ENCODE results near the gene HMGB3.
A peak's percentile ranks its signal among the peaks of the same experiment; 100 is the strongest.
"Not testable (repeated sequence)": the region's sequence is repeated elsewhere in the genome, so short reads cannot be mapped to it uniquely, and the experiment has no call there.

HMGB3 gene

DNA sequence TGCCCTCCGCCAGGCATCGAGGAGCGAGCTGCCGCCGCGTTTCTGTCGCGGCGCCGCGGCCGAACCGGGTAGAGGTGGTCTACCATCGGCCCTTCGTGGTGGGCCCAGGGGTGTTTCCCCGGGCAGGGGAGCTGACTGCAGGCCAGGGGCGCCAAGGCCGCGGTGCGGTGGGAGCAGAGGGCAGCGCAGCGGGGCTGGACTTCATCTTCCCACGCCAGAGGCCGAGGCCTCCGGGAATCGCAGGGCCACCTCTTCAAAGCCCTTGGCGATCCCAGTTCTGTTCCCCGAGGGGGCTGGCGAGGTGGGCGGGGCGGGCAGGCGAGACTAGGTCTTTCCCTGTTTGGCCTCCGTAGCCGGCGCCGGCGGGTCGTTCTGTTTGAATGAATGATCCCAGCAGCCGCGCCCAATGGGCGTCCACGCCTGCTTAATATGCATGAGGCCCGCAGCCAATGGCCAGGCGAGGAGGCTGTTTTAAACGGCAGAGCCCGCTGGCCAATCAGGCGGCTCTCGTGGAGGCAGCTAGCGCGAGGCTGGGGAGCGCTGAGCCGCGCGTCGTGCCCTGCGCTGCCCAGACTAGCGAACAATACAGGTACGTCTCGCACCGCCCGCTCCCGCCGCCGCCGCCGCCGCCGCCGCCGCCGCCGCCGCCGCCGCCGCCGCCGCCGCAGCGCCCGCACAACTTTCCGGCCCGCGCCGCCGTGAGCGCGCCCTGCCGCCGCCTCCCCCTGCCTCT lies at the start of gene HMGB3:
Gene HMGB3 (plus strand): TSS at position 548 of the 733 bp plus-strand sequence. CDS start 2,265 bp downstream, outside the sequence.
- peak; percentile 82 to 89 for DNase-seq

DNA sequence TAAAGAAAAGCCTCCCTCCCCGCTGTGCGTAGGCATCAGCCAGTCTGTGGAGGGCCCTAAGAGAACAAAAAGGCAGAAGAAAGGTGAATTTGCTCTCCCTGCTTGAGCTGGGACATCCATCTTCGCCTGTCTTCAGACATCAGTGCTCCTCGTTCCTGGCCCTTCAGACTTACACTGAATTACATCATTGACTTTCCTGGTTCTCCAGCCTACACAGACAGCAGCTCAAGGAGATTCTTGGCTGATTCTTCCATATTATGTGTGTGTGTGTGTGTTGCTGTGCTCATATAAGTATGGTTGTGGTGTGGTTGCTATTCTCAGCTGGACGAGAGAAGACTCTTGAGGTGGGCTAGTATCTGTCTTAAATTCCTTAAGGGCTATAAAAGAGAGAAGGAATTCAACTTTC lies 49.2 kb upstream of the HMGB3 start:
- DNase-seq = no peak

DNA sequence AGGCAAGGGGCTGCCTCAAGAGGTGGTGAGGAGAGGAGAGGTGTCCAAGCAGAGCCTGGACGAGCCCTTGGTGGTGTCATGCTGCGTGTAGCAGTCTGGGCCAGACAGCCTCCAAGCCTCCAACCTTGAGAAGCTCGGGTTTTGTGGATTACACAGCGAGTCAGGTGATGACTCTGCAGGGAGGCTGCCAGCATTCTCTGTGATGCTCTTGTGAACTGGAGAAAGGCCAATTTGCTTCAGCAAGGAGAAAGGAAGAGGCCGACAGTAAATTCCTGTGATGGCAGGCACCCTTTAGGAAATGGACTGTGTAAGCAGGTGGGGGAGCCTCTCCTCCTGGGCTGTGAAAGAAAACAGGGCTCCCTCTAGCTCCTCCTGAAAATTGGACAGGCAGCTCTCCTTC lies 48.7 kb upstream of the HMGB3 start:
- DNase-seq = no peak

DNA sequence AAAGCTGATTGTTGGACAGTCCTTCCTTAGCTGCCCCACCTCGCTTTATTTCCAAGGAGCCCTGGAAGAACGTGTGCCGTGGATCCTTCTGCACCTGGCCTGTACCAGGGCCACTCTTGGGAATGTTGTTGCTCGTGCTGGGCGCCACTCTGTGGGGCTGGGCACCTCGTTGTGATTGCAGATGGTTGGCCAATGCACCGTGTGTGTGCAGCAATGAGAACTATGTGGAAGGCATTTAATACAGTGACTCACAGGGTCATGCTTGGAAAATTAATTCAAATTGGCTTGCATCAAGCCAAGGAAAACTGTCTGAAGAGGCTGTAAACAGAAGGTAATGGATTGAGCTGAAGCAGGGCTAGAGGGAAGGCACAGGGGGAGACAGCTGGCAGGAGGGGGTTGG lies 47.7 kb upstream of the HMGB3 start:
- no peak for DNase-seq

DNA sequence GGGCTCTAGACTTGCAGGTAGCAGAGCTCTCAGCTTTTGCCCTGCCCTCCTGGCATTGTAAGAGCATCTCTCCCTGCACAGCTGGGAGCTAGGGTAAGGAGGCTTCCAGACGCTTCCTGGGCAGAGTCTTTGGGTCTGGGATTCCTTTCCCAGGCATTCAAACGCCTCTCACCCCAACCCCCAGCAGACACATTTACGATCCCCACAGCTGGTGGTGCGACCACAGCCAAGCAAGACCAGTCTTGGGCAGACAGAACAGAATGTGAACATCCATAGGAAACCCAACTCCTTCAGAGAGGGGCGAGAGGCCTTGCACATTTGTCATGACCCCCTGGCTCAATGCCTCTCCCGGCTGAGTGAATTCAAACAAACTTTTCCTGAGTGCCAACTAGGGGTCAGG lies 46.6 kb upstream of the HMGB3 start:
- no peak for DNase-seq

DNA sequence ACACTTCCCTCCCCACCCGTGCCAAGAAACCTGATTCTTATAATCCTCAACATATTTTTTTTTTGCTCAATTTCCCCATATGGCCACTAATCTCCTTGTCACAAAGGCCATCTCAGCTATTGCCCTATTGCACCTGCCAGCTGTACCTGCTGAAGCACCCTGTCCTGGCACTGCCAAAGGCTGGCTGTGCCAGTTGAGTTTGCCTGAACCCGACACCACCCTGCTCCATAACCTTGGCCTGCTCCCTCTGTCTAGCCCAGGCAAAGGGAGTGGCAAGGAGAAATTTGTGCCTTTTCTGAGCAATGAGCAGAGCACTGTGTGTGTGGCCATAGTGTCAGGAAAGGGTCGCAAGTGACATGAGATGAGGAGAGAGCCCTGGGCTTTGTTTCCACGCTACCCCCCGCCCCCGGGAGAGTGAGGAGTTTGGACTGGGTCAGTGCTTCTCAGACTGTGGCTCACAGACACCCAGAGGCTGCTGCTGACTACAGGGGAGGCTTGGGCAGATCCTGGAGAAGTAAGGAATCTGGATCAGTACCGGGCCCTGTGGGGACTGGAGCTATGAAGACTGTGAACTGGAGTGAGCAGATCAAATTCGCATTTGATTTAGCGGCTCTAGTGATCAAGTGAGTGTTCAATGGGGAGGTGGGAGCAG lies 42.2 kb upstream of the HMGB3 start:
- DNase-seq = no peak

DNA sequence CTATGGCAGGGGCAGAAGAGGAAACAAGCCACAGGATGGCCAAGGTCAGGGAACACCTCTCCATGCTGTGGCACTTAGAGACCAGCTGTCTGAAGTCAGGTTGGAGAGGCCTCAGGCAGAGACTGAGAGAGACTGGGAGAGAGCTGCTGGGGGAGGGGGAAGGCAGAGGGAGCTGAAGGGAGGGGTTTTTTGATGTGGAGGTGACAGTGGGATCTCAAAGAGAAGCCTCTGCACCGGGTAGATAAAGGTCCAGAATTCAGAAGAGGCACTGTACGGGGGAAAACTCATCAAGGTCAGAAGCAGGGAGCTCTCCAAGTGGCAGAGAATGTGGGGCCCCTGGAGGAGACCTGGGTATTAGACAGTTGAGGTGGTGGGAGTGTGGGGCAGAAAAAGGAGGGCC lies 41.6 kb upstream of the HMGB3 start:
- no peak for DNase-seq

DNA sequence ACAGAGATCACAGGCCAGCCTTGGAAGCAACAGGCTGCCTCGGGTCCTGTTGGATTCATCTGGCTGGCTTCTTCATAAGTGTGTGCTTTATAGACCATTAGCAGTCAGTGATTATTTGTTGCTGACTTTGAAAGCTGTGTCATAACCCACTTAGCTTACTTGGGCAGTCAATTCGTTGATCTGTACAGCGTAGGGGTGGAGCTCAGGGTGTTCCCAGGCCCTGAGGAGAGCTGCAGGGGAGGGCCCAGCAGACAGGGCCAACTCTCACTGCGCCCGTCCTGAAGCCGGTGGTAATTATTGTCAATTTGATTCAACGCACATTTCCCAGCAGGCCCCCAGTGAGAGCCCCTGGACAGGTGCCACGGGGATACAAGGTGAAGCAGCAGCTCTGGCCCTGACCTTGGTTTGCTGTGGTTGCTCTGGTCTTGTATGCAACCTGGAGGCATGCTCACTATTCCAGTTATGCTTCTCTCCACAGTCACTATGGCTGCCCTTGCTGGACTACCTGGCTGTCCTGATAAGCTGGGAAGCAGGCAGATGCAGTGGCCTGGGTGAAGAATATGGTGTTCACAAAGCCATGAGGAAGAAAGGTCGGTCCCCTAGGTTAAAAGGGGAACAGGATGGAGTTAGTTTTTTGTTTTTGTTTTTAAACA lies 40.1 kb upstream of the HMGB3 start:
- DNase-seq = peak in 1 of 2 experiments; percentile 20

DNA sequence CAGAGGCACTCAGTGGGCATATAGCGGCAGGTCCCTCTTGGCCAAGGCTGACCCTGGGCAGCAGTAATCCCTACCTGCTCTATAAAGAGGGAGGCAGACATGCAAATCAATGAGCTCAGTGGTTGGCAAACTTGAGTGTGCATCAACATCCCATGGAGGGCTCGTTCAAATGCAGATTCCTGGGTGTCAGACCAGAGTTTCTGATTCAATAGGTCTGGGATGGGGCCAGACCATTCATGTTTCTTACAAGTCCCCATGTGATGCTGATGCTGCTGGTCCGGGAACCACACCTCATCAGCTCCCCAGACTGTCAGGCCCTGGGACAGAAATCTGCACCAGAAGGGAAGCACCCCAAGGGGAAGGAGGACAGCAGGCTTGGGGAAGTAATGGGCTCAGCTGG lies 38.9 kb upstream of the HMGB3 start:
- no peak for DNase-seq

DNA sequence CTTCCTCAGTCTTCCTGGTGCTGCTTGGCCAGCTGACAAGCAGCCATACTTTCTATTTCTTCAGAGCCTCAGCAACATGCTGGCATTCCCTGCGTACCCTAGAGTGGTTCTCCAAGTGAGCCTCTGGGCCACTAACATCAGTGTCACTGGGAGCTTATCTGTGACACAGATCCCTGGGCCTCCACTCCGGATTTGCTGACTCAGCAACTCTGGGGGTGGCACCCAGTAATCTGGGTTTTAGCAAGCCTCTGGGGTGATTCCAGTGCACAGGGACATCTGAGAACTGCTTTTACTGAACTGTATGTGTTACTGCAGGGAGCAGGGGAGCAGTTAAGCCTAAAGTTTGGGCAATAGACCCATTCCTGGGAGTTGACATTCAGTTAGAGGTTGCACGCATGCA lies 28.2 kb upstream of the HMGB3 start:
- no peak for DNase-seq

DNA sequence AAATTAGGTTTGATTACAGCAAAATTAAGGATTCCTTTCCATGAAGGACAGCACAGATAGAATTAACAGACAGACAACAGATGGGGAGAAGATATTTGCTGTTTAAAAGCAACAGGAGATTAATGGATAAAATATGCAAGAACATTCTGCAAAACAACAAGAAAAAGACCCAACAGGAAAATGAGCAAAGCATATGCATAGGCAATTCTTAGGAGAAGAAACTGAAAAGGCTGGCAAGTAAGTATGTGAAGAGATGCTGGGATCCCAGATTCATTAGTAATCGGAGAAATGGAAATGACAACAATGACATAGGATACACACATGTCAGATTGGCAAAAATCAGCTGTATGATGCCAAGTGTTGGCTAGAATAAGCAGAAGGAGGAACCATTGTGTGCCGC lies 27.5 kb upstream of the HMGB3 start:
- no peak for DNase-seq

DNA sequence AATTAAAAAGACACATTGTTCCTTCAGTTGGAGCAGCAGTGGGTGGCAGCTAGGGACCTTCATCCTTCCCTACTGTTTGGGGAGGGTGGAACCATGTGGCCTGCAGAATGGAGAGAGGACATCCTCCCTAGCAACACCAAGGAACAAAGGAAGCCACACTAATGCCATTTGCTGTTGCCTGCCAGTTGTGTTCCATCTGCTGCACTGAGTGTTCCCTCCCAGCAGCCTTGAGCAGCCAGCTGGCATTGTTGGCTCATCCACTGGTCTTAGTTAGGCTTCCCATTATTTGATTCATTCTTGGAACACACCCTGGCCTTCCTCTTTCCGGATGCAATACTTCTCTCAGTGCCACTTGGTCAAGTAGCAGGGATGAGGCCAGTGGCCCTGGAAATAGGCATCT lies 25.0 kb upstream of the HMGB3 start:
- DNase-seq = no peak

DNA sequence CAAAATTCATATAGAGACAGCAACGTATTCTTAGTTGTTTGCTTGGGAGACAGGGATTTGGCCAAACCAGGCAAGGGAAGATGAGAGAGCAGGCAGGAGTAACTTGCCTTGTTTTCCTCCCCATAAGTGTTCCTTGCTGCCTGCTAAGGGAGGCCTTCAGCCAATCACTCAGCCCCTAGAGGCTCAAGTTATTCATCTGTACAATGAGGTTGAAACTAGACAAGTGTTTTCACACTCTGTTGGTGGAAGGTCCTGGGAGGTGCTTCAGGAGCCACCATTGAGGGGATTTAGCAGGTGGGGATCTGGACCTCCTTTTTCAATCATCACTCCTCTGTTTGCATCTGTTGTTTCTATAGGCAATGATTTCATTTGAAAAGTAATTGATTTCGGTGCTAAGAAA lies 23.6 kb upstream of the HMGB3 start:
- no peak for DNase-seq

DNA sequence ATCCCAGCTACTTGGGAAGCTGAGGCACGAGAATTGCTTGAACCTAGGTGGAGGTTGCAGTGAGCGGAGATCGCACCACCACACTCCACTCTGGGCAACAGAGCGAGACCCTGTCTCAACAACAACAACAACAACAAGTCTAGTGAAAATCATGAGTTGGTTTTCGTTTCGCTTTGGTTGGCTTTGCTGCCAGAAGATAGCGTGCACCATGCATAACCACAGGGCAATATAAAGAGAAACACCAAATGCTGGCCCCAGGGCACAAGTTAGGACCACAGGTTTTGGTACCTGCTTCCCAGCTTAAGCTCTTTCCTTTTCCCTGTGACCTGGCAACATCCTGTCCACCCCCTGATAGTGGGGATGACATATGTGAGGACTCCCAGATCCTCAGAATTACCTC lies 21.5 kb upstream of the HMGB3 start:
- DNase-seq = no peak

DNA sequence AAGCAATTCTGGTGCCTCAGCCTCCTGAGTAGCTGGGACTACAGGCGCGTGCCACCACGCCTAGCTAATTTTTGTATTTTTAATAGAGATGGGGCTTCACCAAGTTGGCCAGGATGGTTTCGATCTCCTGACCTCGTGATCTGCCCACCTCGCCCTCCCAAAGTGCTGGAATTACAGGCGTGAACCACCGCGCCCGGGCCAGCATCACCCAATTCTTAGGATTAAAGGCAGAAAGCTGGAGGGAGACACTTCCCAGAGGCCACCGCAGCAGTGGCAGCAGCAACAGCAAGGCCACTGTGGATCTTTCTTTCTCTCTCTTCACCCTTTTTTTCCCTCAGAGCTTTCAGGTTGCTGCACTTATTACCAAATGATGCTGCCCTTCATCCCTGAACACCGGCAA lies 18.7 kb upstream of the HMGB3 start:
- DNase-seq = not testable (repeated sequence)

DNA sequence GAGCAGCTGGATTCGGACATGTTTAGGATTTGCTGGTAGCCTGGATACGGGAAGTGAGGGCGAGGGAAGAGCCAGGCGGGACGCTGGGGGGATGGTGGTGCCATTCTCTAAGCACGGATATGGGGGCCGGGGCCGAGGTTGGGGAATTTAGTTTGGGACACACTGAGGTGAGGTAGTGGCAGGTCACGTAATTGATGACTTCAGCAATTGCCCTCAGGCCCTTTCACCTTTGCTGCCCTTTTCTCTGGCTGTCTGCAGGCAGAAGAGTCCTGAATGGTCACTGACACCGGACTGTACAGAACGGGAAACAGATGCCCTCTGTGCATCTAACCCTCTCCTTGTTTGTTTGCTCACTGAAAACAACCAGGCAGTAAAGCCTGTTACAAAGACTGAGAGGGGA lies 16.9 kb upstream of the HMGB3 start:
- DNase-seq = no peak

DNA sequence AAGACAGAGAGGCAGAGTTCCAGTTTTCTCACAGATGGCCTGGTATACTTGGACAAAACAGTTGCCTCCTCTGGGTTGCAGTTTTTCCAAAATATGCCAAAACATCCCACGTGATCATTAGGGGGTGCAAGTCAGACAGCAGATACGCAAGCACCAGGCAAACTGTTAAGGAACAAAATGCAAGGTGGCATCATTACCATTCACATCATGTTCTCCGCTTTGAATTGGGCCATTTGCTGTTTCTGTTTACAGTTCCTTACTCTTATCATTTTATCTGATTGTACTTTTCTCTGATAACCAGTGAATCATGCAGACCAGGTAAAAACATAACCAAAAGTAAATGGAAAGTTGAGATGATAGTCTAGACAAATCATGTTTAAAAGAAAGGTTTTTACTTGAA lies 16.4 kb upstream of the HMGB3 start:
- DNase-seq = no peak

DNA sequence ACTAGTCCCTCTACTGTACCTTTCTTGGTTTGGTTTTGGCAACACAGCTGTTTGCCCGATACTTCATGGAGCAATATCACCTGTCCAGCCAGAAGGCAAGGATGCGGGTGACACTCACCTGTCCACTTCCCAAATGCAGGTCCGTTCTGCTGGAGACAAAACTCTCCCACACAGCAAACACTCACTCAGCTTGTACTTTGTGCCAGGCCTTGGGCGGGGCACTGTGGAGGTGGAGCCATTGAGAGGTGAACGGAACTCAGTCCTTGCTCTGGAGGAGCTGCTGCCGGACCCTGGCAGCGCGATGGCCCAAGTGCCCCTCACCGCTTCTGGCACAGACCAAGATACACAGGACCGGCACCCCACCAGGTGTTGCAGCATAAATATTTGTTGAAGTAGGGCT lies 15.3 kb upstream of the HMGB3 start:
- no peak for DNase-seq

DNA sequence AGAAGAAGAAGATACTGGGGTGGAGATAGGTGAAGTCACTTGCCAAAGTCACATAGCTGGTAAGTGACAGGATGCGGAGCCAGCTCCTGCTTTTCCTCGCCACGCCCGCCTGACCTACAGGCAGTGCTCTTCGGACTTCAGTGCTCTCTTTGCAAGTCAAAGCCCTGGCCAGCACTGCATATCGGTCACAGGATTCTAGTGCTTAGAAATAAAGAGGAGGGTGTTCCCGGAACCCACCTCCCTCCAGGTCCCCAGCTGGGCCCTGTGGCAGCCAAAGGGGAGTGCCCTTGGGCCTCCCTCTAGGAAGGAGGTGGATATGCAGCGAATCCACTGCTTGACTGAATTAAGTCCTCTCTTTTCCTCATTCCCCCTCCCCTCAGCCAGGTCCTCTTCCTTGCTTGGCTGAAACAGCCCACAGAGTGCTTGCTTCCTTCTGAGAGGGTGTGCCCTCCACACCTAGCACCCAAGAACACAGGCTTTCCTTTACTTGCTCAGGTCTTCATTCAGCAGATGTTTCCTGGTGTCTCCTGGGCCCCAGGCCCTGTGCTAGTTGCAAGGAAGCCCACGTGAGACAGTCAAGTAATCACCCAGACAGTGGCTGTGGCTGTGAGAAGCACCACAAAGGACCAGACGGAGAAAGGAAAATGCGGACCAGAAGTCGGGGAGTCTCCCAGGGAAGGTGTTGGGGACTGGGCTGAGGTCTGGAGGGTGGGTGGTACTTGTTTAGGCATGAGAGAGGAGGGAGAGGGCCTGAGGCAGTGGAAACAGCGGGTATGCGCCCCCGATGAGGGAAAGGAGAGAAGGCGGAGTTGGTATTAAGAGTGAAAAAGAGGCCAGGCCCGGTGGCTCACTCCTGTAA lies 14.0 kb upstream of the HMGB3 start:
- DNase-seq = no peak

DNA sequence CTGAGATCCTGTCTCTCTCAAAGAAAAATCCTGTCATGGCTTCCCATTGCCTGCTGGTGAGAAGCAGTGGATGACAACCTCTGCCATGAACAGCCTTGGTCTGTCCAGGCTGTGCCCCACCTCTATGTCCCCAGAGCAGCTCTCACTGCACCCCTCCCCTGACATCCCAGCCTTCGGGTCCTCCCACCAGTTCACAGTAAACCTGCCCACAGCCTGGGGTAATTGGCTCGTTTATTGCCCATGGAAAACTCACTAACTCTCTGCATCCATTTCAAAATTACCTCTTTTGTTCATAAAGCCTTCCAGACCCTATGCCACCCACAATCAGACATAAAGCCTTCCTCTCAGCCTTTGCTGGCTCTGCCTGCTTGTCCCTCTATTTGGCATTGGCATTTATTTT lies 10.7 kb upstream of the HMGB3 start:
- no peak for DNase-seq

DNA sequence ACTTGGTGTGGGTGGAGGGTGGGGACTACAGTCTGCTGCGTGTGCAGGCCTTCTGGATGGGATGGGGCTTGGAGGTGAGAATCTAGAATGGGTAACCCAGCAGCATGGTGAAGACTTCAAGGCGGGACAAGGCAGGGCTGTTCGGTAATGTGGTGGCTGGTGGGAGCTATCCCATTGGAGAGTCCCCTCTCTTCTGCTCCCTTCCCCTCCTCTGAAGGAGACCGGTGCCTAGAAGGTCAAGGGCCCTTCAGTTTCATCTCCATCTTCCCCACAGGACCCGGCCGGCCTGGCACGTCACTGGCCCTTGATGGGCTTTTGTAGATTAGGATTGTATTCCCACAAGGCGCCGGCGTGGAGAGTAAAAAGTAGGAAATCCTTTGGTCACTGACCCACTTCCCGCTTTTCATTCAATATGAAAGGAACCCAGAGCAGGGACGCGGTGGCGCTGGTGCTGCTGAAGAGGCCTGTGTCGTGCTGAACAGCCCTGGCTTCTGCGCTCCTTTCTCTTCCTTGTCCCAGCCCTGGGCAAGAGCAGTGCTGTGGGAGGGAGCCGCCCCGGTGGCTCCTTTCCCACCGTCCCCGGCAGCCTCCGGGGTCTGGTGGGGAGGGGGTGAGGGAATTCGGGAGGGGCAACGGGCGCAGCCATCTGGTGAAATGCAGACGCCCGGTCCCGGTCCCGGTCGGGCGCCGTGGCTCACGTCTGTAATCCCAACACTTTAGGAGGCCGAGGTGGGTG lies 7.3 kb upstream of the HMGB3 start:
- no peak for DNase-seq

DNA sequence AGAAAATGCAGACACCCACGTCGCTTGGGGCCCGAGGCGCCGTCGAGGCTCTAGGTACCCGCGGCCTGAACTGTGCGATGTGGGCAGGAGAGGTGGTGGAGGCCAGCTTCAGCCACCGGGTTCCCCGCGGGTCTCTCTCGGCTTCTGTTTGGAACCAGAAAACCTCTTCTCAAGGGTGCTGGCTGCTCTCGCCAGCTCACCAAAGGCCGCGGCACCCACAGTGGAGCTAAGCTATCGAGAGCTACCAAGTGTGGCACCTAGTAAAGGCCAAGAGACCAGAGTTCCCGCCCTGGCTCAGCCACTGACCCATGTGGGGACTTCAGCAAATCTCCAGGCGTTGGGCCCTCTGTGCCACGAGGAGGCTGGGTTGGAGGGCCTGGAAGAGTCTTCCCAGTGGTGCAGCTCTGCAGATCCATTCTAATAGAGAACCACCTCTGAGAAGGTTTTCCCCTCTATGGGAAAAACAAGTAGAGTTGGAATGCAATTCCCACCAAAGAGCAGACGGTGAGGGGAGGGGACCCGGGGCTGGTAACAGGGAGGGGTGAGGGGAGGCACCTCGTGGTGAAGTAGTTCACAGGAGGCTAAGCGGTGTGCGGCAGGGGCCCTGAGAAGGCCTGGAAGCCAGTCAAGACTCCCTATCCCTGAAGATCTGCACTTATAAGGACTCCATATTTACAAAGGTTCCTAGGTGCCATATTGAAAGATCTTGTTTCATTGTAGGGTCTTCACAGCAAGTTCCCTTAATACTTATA lies 5.5 kb upstream of the HMGB3 start:
- DNase-seq = no peak
